Spleen (tissue), 11 donors: ENCODE results near the gene APOBEC3B. TPM values are rescaled to one million over a fixed set of nuclear protein-coding genes. Genes with fewer than 3 reads are reported as not detected.
A peak's percentile ranks its signal among the peaks of the same experiment; 100 is the strongest.
"Not testable (repeated sequence)": the region's sequence is repeated elsewhere in the genome, so short reads cannot be mapped to it uniquely, and the experiment has no call there.

Experiments
- DNase-seq: peaks from one replicate; pipeline ENCODE4 v3.0.0-alpha.2; 2020
- H3K27ac ChIP-seq, 8 donors: fragments of 200-600 bp; sonication (generic) in 7 of 8; 1 replicate in 4 of 8; 2 replicates in 4 of 8; pipeline versions ENCODE4 v1.5.0 to v1.8.0; 2016 to 2021; ENCODE audit warnings: inconsistent platforms in 4 of 8, mild to moderate bottlenecking in 4 of 8, moderate library complexity in 1 of 8
- H3K27me3 ChIP-seq, 7 donors: fragments of 200-600 bp; sonication (generic) in 6 of 7; replicated peaks in 1 of 7; 1 replicate in 4 of 7; 2 replicates in 3 of 7; pipeline versions ENCODE4 v1.5.0 to v1.8.0; 2016 to 2021; ENCODE audit warnings: inconsistent platforms in 3 of 7, mild to moderate bottlenecking in 1 of 7
- H3K36me3 ChIP-seq, 6 donors: fragments of 200-600 bp; sonication (generic) in 5 of 6; 1 replicate in 4 of 6; 2 replicates in 2 of 6; pipeline versions ENCODE4 v1.5.0 to v1.8.0; 2016 to 2021; ENCODE audit warnings: inconsistent platforms in 2 of 6
- H3K4me1 ChIP-seq, 6 donors: fragments of 200-600 bp; sonication (generic) in 5 of 6; 1 replicate in 3 of 6; 2 replicates in 3 of 6; pipeline versions ENCODE4 v1.5.0 to v1.8.0; 2016 to 2021; ENCODE audit warnings: inconsistent platforms in 3 of 6
- H3K4me3 ChIP-seq, 8 donors: fragments of 200-600 bp; sonication (generic) in 7 of 8; 1 replicate in 4 of 8; 2 replicates in 4 of 8; pipeline versions ENCODE4 v1.5.0 to v1.8.0; 2016 to 2021; ENCODE audit warnings: inconsistent platforms in 4 of 8, mild to moderate bottlenecking in 4 of 8, moderate library complexity in 2 of 8
- H3K9me3 ChIP-seq, 8 donors: fragments of 200-600 bp; sonication (generic) in 7 of 8; 1 replicate in 4 of 8; 2 replicates in 4 of 8; pipeline versions ENCODE4 v1.5.0 to v1.8.0; 2016 to 2021; ENCODE audit warnings: inconsistent platforms in 4 of 8
- CTCF ChIP-seq, 11 experiments: fragments of 200-600 bp in 7 of 11; fragments of 450-650 bp in 4 of 11; sonication (generic) in 4 of 11; IDR thresholded peaks in 8 of 11; conservative IDR thresholded peaks in 3 of 11; 1 replicate in 7 of 11; 2 replicates in 4 of 11; pipeline versions ENCODE4 v1.4.0 to v1.8.0; 2016 to 2021; ENCODE audit warnings: antibody characterized with exemption in 11 of 11, inconsistent platforms in 4 of 11, mild to moderate bottlenecking in 1 of 11
- POLR2A ChIP-seq, 3 donors: fragments of 450-650 bp; IDR thresholded peaks; one replicate each; pipeline ENCODE4 v1.5.1; 2017; ENCODE audit warnings: antibody characterized with exemption in 3 of 3, mild to moderate bottlenecking in 1 of 3
- POLR2AphosphoS5 ChIP-seq, 3 donors: sonication (generic); formaldehyde crosslinking; IDR thresholded peaks; one replicate each; pipeline ENCODE4 v1.5.1; 2017; ENCODE audit warnings: antibody characterized with exemption in 3 of 3
- WGBS, 5 donors: extraction: QIAGEN DNeasy Blood & Tissue Kit in 3 of 5; methylation state at CpG; one replicate each; pipeline versions ENCODE4 v1.1.5 to v1.1.7; 2013 to 2018; 5-methylcytosine and 5-hydroxymethylcytosine counted together
- intact Hi-C: fragments of 100-400 bp; cut with DNase I; formaldehyde crosslinking; loops from one replicate; pipeline ENCODE4 v1.15.0; 2023; ENCODE audit warnings: low total_unique reads
- polyA plus RNA-seq, 3 donors: library from polyadenylated mRNA; stranded (reverse); fragments of 200-250 nt; gene quantifications; one replicate each; pipeline ENCODE4 v1.2.1, GENCODE V29; 2013
- total RNA-seq, 7 donors: library from RNA; depleted of rRNA in 3 of 7; stranded (reverse); fragments of >200 nt in 3 of 7; fragmentation: NEBNext Ultra II Directional in 4 of 7; extraction: Animal tissue kit (Norgen Biotek cat#: 25700) in 4 of 7; gene quantifications; one replicate each; pipeline versions ENCODE4 v1.1.0 to v1.2.1, GENCODE V29; 2016 to 2021
- donor health status: healthy with polysubstance abuse.
- donor health status: DM: no; HTN: no; CAD: no; lungs with moderate emphysema.
- donor health status: DM: no; HTN: no; CAD: no.
- donor health status: Bipolar disorder and iron deficiency.
- donor health status: healthy.
- donor health status: DM: no; HTN: no; CAD: no.
- donor health status: DM: yes; HTN: yes; CAD: no.

APOBEC3B gene
- total and polyA plus RNA-seq, 10 donors = 1.2 to 14.0 (median 4.3) TPM; not detected in 1

- 36 to 71% (median 54%) methylated on average over 7 to 8 of the region's 8 CpGs for WGBS, 5 donors
- peaks cover 0 to 43% (median 0%) of the 10 kb centered on the region in 6 donors for H3K36me3 ChIP-seq
- TF ChIP-seq POLR2AphosphoS5 (IDR thresholded peaks at IDR 0.05) (no peak), POLR2A (IDR thresholded peaks at IDR 0.05) (no peak), CTCF (IDR thresholded peaks at IDR 0.05 in 8 of 11, conservative IDR thresholded peaks at IDR 0.05 in 3 of 11) (no peak)
- DNase-seq = peak; percentile 47
- intact Hi-C loops = no loop called here
- H3K4me1 ChIP-seq = peaks cover 0 to 46% (median 1%) of the 10 kb centered on the region in 6 donors
- H3K27ac ChIP-seq = peak overlapping the region in 1 of 8 donors; percentile 97
- H3K27me3 ChIP-seq = no peaks in the 10 kb centered on the region
- no peak overlapping the region for H3K4me3 ChIP-seq
- H3K9me3 ChIP-seq = no peaks in the 10 kb centered on the region
These were observed 22.6 kb upstream of the APOBEC3B start for GRCh38 chr22:38959590-38959989.

GRCh38 chr22:38960673-38961072 is 21.5 kb upstream of the APOBEC3B start:
- 70 to 90% (median 83%) methylated on average over 2 to 4 of the region's 4 CpGs for WGBS, 5 donors
- intact Hi-C loops = not testable (repeated sequence)

GRCh38 chr22:38963291-38963738 is 18.8 kb upstream of the APOBEC3B start:
- H3K4me3 ChIP-seq, DNase-seq, H3K9me3 ChIP-seq, intact Hi-C loops: not testable (repeated sequence)
- peaks cover 0 to 47% (median 12%) of the 10 kb centered on the region in 6 donors for H3K4me1 ChIP-seq
- WGBS, 5 donors = 39 to 82% (median 56%) methylated on average over 3 to 11 of the region's 11 CpGs; no CpG with 5 or more reads in 1 of the 5 donors
- H3K27ac ChIP-seq = peak overlapping the region in 1 of 8 donors; percentile 7
- peaks cover 0 to 17% (median 0%) of the 10 kb centered on the region in 7 donors for H3K27me3 ChIP-seq
- peaks cover 0 to 43% (median 0%) of the 10 kb centered on the region in 6 donors for H3K36me3 ChIP-seq

More at GRCh38 chr22:38960673-38961072, 21.5 kb upstream of the APOBEC3B start:
- peaks cover 0 to 41% (median 1%) of the 10 kb centered on the region in 6 donors for H3K4me1 ChIP-seq
- peak; percentile 22 for DNase-seq
- H3K9me3 ChIP-seq, H3K4me3 ChIP-seq, H3K27me3 ChIP-seq, H3K27ac ChIP-seq: not testable (repeated sequence)
- H3K36me3 ChIP-seq = peaks cover 0 to 43% (median 0%) of the 10 kb centered on the region in 6 donors

GRCh38 chr22:38963872-38964271 is 18.3 kb upstream of the APOBEC3B start:
- Histone ChIP-seq H3K4me3 (no peak overlapping the region), H3K36me3 (peaks cover 0 to 42% (median 0%) of the 10 kb centered on the region in 6 donors), H3K27me3 (peaks cover 0 to 18% (median 0%) of the 10 kb centered on the region in 7 donors), H3K9me3 (no peaks in the 10 kb centered on the region), H3K27ac (no peak overlapping the region), H3K4me1 (peaks cover 0 to 47% (median 16%) of the 10 kb centered on the region in 6 donors)
- intact Hi-C loops = no loop called here
- no peak for TF ChIP-seq POLR2AphosphoS5 (IDR thresholded peaks at IDR 0.05)
- TF ChIP-seq POLR2A (IDR thresholded peaks at IDR 0.05) = no peak
- TF ChIP-seq CTCF (IDR thresholded peaks at IDR 0.05 in 8 of 11, conservative IDR thresholded peaks at IDR 0.05 in 3 of 11) = no peak
- 75 to 87% (median 78%) methylated on average over 9 of the region's 9 CpGs; no CpG with 5 or more reads in 1 of the 5 donors for WGBS, 5 donors
- peak; percentile 56 for DNase-seq

GRCh38 chr22:38964306-38964705 is 17.8 kb upstream of the APOBEC3B start:
- intact Hi-C loops = no loop called here
- Histone ChIP-seq H3K27ac (peak overlapping the region in 2 of 8 donors; percentile 17 to 54), H3K36me3 (peaks cover 0 to 37% (median 0%) of the 10 kb centered on the region in 6 donors), H3K4me1 (peaks cover 0 to 44% (median 18%) of the 10 kb centered on the region in 6 donors), H3K9me3 (no peaks in the 10 kb centered on the region), H3K4me3 (no peak overlapping the region), H3K27me3 (peaks cover 0 to 19% (median 0%) of the 10 kb centered on the region in 7 donors)
- TF ChIP-seq CTCF (IDR thresholded peaks at IDR 0.05 in 8 of 11, conservative IDR thresholded peaks at IDR 0.05 in 3 of 11) (no peak), POLR2AphosphoS5 (IDR thresholded peaks at IDR 0.05) (peak in 1 of 3 donors; percentile 12), POLR2A (IDR thresholded peaks at IDR 0.05) (no peak)
- WGBS, 5 donors = 81 to 91% (median 89%) methylated on average over 7 of the region's 7 CpGs; no CpG with 5 or more reads in 1 of the 5 donors
- peak; percentile 72 for DNase-seq
